Measurements from ENCODE around the gene ZNF716. TPM values are rescaled to one million over a fixed set of nuclear protein-coding genes. Genes with fewer than 3 reads are reported as not detected.

The ZNF716 gene
- total RNA-seq, 1 experiment from 2014 or later: not detected

DNA sequence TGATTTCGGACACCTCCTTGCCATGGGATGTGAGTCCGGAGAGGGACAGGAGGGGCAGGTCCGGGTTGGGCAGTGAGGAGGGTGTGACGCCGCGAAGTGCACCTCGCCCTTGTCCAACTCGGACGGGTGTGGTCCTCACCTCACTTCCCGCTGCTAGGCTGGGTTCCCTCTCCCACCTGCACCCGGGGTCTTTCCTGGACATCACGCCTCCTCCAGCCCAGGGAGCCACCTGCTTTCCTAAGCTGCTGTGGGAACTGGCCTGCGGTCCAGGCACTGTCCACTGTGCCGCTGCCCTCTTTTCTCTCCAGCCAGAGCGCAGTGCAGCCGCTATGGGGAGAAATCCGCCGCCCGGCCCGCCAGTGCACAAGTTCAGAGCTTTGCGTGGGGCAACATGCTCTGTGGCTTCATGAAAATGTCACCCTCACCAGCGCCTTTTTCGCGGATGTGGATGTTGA, 45.0 kb upstream of the ZNF716 start:
- ChIA-PET POLR2A (no interaction called here), RAD21 (ENCODE audit: low non-redundant PET in 1 of 2, low total read pairs in 2 of 2, uncharacterized antibody in 2 of 2, unreplicated experiment in 2 of 2) (no interaction called here), CTCF (no interaction called here)
- Histone ChIP-seq H3K79me2 (ENCODE audit: insufficient read depth, low read length) (no peaks in the 10 kb centered on the region), H3K4me2 (ENCODE audit: low read length) (no peak overlapping the region), H3K9ac (ENCODE audit: low read length) (no peak overlapping the region), H3K27ac (ENCODE audit: low read depth, low read length) (no peak overlapping the region), H3K9me2 (ENCODE audit: insufficient read depth) (no peaks in the 10 kb centered on the region), H2AFZ (ENCODE audit: low read depth, low read length, poor library complexity, severe bottlenecking) (no peak overlapping the region), H3K36me3 (ENCODE audit: control insufficient read depth in 1 of 2, insufficient read depth in 2 of 2, low read length in 2 of 2) (no peaks in the 10 kb centered on the region), H3K9me3 (ENCODE audit: control insufficient read depth in 1 of 2, insufficient read depth in 1 of 2, low read depth in 1 of 2, low read length in 2 of 2) (peaks cover 0 to 7% of the 10 kb centered on the region in 2 experiments; a peak in 2 of 4 replicates), H4K20me1 (ENCODE audit: insufficient read depth) (no peaks in the 10 kb centered on the region), H3K27me3 (ENCODE audit: insufficient read depth, low read length) (no peaks in the 10 kb centered on the region), H3K4me1 (ENCODE audit: control insufficient read depth in 1 of 2, insufficient read depth in 2 of 2, low read length in 2 of 2) (no peaks in the 10 kb centered on the region), H3K4me3 (replicated peaks in 1 of 2; ENCODE audit: low read depth in 1 of 2, low read length in 2 of 2) (no peak overlapping the region)
- BruUV-seq (replicated peaks): no TSS peak
- ATAC-seq: no peak
- no peak for DNase-seq (ENCODE audit: low read depth, low spot score)
- intact Hi-C loops (cut with micrococcal nuclease): no loop called here
- TF ChIP-seq SRF (IDR thresholded peaks at IDR 0.05; ENCODE audit: low read depth): no peak
- TF ChIP-seq CTCF (IDR thresholded peaks at IDR 0.05 in 2 of 3, conservative IDR thresholded peaks at IDR 0.05 in 1 of 3; ENCODE audit: borderline replicate concordance in 1 of 3, insufficient read depth in 1 of 3, low read depth in 2 of 3, low read length in 2 of 3): no peak
- TF ChIP-seq REST (IDR thresholded peaks at IDR 0.05; ENCODE audit: low read depth): no peak
- TF ChIP-seq FOSL1 (IDR thresholded peaks at IDR 0.05; ENCODE audit: low read depth): no peak
- no peak for TF ChIP-seq EGR1 (IDR thresholded peaks at IDR 0.05; ENCODE audit: low read depth)
- TF ChIP-seq SIN3A (IDR thresholded peaks at IDR 0.05; ENCODE audit: low read depth): no peak
- no peak for TF ChIP-seq EZH2phosphoT487 (IDR thresholded peaks at IDR 0.05; ENCODE audit: borderline replicate concordance)
- TF ChIP-seq ZNF274 (IDR thresholded peaks at IDR 0.05; ENCODE audit: low read depth, low read length): no peak
- no peak for TF ChIP-seq YY1 (IDR thresholded peaks at IDR 0.05; ENCODE audit: extremely low read depth, insufficient replicate concordance, low read depth, low read length)
- no peak for TF ChIP-seq POLR2A (IDR thresholded peaks at IDR 0.05; ENCODE audit: borderline replicate concordance, extremely low read depth, insufficient read depth, insufficient read length)
- TF ChIP-seq, protein P1, sequence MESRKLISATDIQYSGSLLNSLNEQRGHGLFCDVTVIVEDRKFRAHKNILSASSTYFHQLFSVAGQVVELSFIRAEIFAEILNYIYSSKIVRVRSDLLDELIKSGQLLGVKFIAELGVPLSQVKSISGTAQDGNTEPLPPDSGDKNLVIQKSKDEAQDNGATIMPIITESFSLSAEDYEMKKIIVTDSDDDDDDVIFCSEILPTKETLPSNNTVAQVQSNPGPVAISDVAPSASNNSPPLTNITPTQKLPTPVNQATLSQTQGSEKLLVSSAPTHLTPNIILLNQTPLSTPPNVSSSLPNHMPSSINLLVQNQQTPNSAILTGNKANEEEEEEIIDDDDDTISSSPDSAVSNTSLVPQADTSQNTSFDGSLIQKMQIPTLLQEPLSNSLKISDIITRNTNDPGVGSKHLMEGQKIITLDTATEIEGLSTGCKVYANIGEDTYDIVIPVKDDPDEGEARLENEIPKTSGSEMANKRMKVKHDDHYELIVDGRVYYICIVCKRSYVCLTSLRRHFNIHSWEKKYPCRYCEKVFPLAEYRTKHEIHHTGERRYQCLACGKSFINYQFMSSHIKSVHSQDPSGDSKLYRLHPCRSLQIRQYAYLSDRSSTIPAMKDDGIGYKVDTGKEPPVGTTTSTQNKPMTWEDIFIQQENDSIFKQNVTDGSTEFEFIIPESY (IDR thresholded peaks at IDR 0.05; ENCODE audit: extremely low read depth, insufficient replicate concordance, low read length): no peak
- TF ChIP-seq, protein P2, sequence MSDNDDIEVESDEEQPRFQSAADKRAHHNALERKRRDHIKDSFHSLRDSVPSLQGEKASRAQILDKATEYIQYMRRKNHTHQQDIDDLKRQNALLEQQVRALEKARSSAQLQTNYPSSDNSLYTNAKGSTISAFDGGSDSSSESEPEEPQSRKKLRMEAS (IDR thresholded peaks at IDR 0.05): no peak
- TF ChIP-seq POLR2AphosphoS5 (IDR thresholded peaks at IDR 0.05; ENCODE audit: low read depth, low read length): no peak
- TF ChIP-seq CBX3 (IDR thresholded peaks at IDR 0.05; ENCODE audit: low read depth): no peak
- no peak for TF ChIP-seq TCF7L2 (IDR thresholded peaks at IDR 0.05; ENCODE audit: borderline replicate concordance, extremely low read depth, insufficient read depth, insufficient read length)
- TF ChIP-seq ZFX (IDR thresholded peaks at IDR 0.05): no peak
- TF ChIP-seq ATF3 (IDR thresholded peaks at IDR 0.05): no peak
- TF ChIP-seq CEBPB (IDR thresholded peaks at IDR 0.05; ENCODE audit: low read depth): no peak
- TF ChIP-seq JUND (IDR thresholded peaks at IDR 0.05): no peak

Data from HCT116 (cell line).